HEK293T (cell line): Measurements from ENCODE around the gene RAP2C.

ENCODE experiments used
- CTCF ChIA-PET: fragments of 350-600 bp; formaldehyde crosslinking; extraction: SDS; loops from one replicate; lab custom pipeline; 2021; ENCODE audit warnings: antibody characterized with exemption, inconsistent platforms; lab: Yijun Ruan, JAX
- POLR2A ChIA-PET: fragments of 350-600 bp; formaldehyde crosslinking; extraction: SDS; loops from one replicate; lab custom pipeline; 2020; ENCODE audit warnings: antibody characterized with exemption, inconsistent platforms; lab: Yijun Ruan, JAX
- DNase-seq: peaks from one replicate; pipeline ENCODE4 v3.0.0; 2012; ENCODE audit warnings: mixed read lengths; ENCODE audit errors: extremely low spot score
- ARNT ChIP-seq: fragments of 450-650 bp; IDR thresholded peaks from 2 replicates; pipeline ENCODE4 v1.6.1; 2017; ENCODE audit warnings: mild to moderate bottlenecking
- BHLHE40 ChIP-seq: fragments of 450-650 bp; IDR thresholded peaks from 2 replicates; pipeline ENCODE4 v1.6.1; 2016; ENCODE audit warnings: mild to moderate bottlenecking, moderate library complexity, borderline replicate concordance
- CTBP1 ChIP-seq: fragments of 450-650 bp; IDR thresholded peaks from 2 replicates; pipeline ENCODE4 v1.6.1; 2016; ENCODE audit warnings: borderline replicate concordance
- ELF4 ChIP-seq: fragments of 450-650 bp; IDR thresholded peaks from 2 replicates; pipeline ENCODE4 v1.6.1; 2017; ENCODE audit warnings: antibody characterized with exemption
- FOXA1 ChIP-seq: fragments of 450-650 bp; IDR thresholded peaks from 2 replicates; pipeline ENCODE4 v1.6.1; 2016; ENCODE audit warnings: mild to moderate bottlenecking
- FOXK2 ChIP-seq: fragments of 450-650 bp; IDR thresholded peaks from 2 replicates; pipeline ENCODE4 v1.6.1; 2016; ENCODE audit warnings: mild to moderate bottlenecking
- FOXM1 ChIP-seq: fragments of 450-650 bp; IDR thresholded peaks from 2 replicates; pipeline ENCODE4 v1.6.1; 2017; ENCODE audit warnings: mild to moderate bottlenecking, borderline replicate concordance
- HDGF ChIP-seq: fragments of 450-650 bp; IDR thresholded peaks from 2 replicates; pipeline ENCODE4 v1.6.1; 2017; ENCODE audit warnings: antibody characterized with exemption, borderline replicate concordance
- L3MBTL2 ChIP-seq: fragments of 450-650 bp; conservative IDR thresholded peaks from 2 replicates; pipeline ENCODE4 v1.6.1; 2016; ENCODE audit warnings: mild to moderate bottlenecking
- LEF1 ChIP-seq: fragments of 450-650 bp; IDR thresholded peaks from 2 replicates; pipeline ENCODE4 v1.6.1; 2017; ENCODE audit warnings: mild to moderate bottlenecking, borderline replicate concordance
- NFRKB ChIP-seq: fragments of 450-650 bp; IDR thresholded peaks from 2 replicates; pipeline ENCODE4 v1.6.1; 2016; ENCODE audit warnings: mild to moderate bottlenecking, moderate library complexity
- SP1 ChIP-seq: fragments of 450-650 bp; IDR thresholded peaks from 2 replicates; pipeline ENCODE4 v1.6.1; 2017
- SUZ12 ChIP-seq: fragments of 450-650 bp; IDR thresholded peaks from 2 replicates; pipeline ENCODE4 v1.6.1; 2016; ENCODE audit warnings: mild to moderate bottlenecking
- TARDBP ChIP-seq: fragments of 450-650 bp; IDR thresholded peaks from 2 replicates; pipeline ENCODE4 v1.6.1; 2016
- ZNF384 ChIP-seq: fragments of 450-650 bp; IDR thresholded peaks from 2 replicates; pipeline ENCODE4 v1.6.1; 2016
- TF ChIP-seq, protein P1 (sequence below): fragments of 450-650 bp; IDR thresholded peaks from 2 replicates; pipeline ENCODE4 v1.6.1; 2016

Gene RAP2C

DNA sequence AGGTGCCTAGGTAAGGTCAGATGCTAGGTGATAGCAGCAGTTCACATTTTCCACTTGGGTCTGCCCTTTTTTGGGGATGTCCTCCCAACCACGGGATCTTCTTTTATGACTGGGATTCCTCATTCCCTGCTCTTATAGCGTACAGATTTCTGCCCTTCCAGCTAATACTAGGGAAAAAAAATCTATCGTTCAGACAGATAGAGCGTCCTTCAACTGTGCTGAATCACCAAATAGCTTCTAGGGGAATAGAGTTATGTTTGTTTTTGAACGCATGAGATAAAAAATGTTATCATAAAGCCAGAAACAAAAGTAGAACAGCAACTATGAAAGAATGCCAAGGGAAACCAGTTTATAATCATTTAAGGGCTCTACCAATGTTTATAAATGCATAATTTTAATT lies 13.0 kb downstream of the RAP2C start:
- ChIA-PET POLR2A (no interaction called here), CTCF (no interaction called here)
- TF ChIP-seq CTBP1 = no peak
- TF ChIP-seq, protein P1, sequence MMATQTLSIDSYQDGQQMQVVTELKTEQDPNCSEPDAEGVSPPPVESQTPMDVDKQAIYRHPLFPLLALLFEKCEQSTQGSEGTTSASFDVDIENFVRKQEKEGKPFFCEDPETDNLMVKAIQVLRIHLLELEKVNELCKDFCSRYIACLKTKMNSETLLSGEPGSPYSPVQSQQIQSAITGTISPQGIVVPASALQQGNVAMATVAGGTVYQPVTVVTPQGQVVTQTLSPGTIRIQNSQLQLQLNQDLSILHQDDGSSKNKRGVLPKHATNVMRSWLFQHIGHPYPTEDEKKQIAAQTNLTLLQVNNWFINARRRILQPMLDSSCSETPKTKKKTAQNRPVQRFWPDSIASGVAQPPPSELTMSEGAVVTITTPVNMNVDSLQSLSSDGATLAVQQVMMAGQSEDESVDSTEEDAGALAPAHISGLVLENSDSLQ = no peak
- no peak for DNase-seq

DNA sequence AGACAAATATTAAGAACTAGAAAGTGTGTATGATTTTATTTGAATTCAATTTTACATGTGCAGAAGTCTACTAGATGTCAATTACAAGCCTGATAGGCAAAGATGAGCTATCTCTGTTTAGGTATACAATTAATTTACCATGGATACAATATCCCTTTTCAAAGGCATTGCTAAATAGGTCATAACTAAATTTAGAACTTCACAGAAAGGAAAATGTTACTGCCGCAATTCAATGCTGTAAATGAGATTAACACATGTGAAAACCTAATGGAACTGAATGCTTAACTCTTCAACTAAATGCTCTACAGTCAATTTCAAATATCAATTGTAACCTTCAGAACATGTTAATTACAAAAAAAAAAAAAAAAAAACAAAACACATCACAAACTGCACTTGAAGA lies 14.6 kb downstream of the RAP2C start:
- POLR2A ChIA-PET = no interaction called here
- CTCF ChIA-PET = no interaction called here
- no peak for TF ChIP-seq ARNT
- TF ChIP-seq ZNF384 = no peak
- no peak for TF ChIP-seq LEF1
- TF ChIP-seq FOXM1 = no peak
- TF ChIP-seq NFRKB = no peak
- TF ChIP-seq SUZ12 = no peak
- TF ChIP-seq HDGF = no peak
- no peak for TF ChIP-seq ELF4
- no peak for TF ChIP-seq BHLHE40
- no peak for TF ChIP-seq L3MBTL2
- TF ChIP-seq, protein P1 = no peak
- no peak for TF ChIP-seq SP1
- no peak for DNase-seq

DNA sequence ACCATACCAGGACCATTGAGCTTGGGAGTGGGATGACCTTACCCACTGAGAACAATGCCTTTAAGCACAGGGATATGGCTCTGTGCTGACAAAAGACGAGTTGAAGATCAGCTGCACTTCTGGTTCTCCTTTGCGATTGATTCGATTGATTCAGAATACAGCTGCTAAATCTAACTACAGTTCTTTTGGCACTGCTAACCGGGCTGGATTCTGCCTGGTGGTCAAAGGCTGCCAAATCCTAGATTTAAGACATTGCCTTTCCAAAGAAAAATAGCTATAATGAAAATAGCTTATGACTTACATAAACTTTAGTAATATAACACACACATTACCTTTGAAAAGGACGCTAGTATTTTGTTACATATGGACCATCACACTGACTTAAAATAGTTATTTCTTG lies 18.3 kb downstream of the RAP2C start:
- no peak for TF ChIP-seq HDGF
- TF ChIP-seq BHLHE40 = no peak
- no peak for TF ChIP-seq TARDBP
- TF ChIP-seq SP1 = no peak
- TF ChIP-seq L3MBTL2 = no peak
- no peak for TF ChIP-seq NFRKB
- no peak for TF ChIP-seq ELF4
- no peak for TF ChIP-seq ARNT
- TF ChIP-seq SUZ12 = no peak
- no peak for TF ChIP-seq CTBP1
- no peak for TF ChIP-seq ZNF384
- TF ChIP-seq LEF1 = no peak
- TF ChIP-seq, protein P1 = no peak
- no peak for TF ChIP-seq FOXK2
- no peak for TF ChIP-seq FOXM1
- no peak for TF ChIP-seq FOXA1
- DNase-seq = no peak
- CTCF ChIA-PET = no interaction called here
- POLR2A ChIA-PET = no interaction called here

DNA sequence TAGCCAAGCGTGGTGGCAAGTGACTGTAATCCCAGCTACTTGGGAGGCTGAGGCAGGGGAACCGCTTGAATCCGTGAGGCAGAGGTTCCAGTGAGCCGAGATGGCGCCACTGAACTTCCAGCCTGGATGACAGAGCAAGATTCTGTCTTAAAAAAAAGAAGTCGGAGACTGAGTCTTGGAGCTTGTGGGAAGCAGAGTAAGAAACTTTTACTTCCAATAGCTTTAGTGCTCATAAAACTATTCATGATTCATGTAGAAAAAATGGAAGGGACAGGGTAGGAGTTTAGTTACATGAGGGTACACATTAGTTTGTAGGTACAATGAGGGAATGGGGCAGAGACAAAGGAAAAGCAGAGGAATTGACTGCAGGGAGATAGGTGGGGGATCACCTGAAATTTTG lies 19.3 kb downstream of the RAP2C start:
- ChIA-PET CTCF (no interaction called here), POLR2A (no interaction called here)
- TF ChIP-seq FOXA1 (no peak), NFRKB (no peak), CTBP1 (no peak)
- DNase-seq = no peak

DNA sequence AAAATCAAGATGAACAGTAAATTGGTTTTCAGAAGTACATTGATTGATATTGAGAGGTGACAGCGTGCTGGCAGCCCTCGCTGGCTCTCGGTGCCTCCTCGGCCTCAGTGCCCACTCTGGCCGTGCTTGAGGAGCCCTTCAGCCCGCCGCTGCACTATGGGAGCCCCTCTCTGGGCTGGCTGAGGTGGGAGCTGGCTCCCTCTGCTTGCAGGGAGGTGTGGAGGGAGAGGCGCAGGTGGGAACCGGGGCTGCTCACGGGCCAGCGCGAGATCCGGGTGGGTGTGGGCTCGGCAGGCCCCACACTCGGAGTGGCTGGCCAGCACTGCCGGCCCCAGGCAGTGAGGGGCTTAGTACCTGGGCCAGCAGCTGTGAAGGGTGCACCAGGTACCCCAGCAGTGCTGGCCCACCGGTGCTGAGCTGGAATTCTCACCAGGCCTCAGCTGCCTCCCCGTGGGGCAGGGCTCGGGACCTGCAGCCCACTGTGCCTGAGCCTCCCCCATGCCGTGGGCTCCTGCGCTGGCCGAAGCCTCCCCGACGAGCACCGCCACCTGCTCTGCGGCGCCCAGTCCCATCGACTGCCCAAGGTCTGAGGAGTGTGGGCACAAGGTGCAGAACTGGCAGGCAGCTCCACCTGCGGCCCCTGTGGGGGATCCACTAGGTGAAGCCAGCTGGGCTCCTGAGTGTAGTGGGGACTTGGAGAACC lies 25.2 kb downstream of the RAP2C start:
- TF ChIP-seq FOXK2 (no peak), ELF4 (no peak), SP1 (no peak), BHLHE40 (no peak), HDGF (no peak)
- DNase-seq = no peak
- CTCF ChIA-PET = no interaction called here
- POLR2A ChIA-PET = no interaction called here

GRCh38 chrX:132191938-132192337 lies 27.3 kb downstream of the RAP2C start:
- TF ChIP-seq FOXM1 (no peak), BHLHE40 (no peak), L3MBTL2 (no peak), ZNF384 (no peak), HDGF (no peak), NFRKB (no peak), LEF1 (no peak), FOXA1 (no peak), CTBP1 (no peak), ARNT (no peak), ELF4 (no peak)
- TF ChIP-seq, protein P1 = no peak
- POLR2A ChIA-PET = no interaction called here
- CTCF ChIA-PET = no interaction called here
- no peak for DNase-seq
